DOHH2 (cell line): ENCODE measurements around the gene SLC6A3.

Experiments used
- CTCF ChIP-seq: fragments of 200-600 bp; sonication (generic); IDR thresholded peaks from one replicate; pipeline ENCODE4 v1.5.1; 2014; ENCODE audit warnings: antibody characterized with exemption, mild to moderate bottlenecking, low read depth, low read length; ENCODE audit not compliant: poor library complexity, severe bottlenecking
- EZH2phosphoT487 ChIP-seq: fragments of 200-600 bp; sonication (generic); IDR thresholded peaks from 2 replicates; pipeline ENCODE4 v1.6.1; 2017; ENCODE audit warnings: borderline replicate concordance, mild to moderate bottlenecking, antibody characterized with exemption, low read length, moderate library complexity, mixed read lengths

GRCh38 chr5:1481959-1482331, 36.7 kb upstream of the SLC6A3 start:
- TF ChIP-seq EZH2phosphoT487 = no peak
- no peak for TF ChIP-seq CTCF
